ENCODE measurements around the gene TSPAN1. TPM values are rescaled to one million over a fixed set of nuclear protein-coding genes. Genes with fewer than 3 reads are reported as not detected.

Gene TSPAN1
- polyA plus RNA-seq (ENCODE audit: insufficient read length) = 0.54 TPM

- DNase-seq (ENCODE audit: low read depth) = no peak
Observed at GRCh38 chr1:46174448-46175231, at the start of gene TSPAN1. TSPAN1 (plus strand) TSS chr1:46175087; CDS start chr1:46181108, 6,021 bp downstream.

- DNase-seq (ENCODE audit: low read depth) = no peak
Observed at GRCh38 chr1:46128344-46128743, 46.5 kb upstream of the TSPAN1 start.

- DNase-seq (ENCODE audit: low read depth) = no peak
Observed at GRCh38 chr1:46130121-46130520, 44.8 kb upstream of the TSPAN1 start.

- no peak for DNase-seq (ENCODE audit: low read depth)
Observed at GRCh38 chr1:46130606-46131005, 44.3 kb upstream of the TSPAN1 start.

GRCh38 chr1:46131093-46131492, 43.8 kb upstream of the TSPAN1 start:
- DNase-seq (ENCODE audit: low read depth) = no peak

GRCh38 chr1:46131712-46132528, 43.0 kb upstream of the TSPAN1 start:
- no peak for DNase-seq (ENCODE audit: low read depth)

- DNase-seq (ENCODE audit: low read depth) = peak; percentile 94
Observed at GRCh38 chr1:46132529-46133180, 42.2 kb upstream of the TSPAN1 start, which contains the start of gene PIK3R3. PIK3R3 (minus strand) TSS chr1:46132629; CDS start chr1:46131952, 677 bp downstream.

GRCh38 chr1:46133181-46133658, 41.7 kb upstream of the TSPAN1 start:
- no peak for DNase-seq (ENCODE audit: low read depth)

- DNase-seq (ENCODE audit: low read depth) = no peak
Observed at GRCh38 chr1:46133781-46134350, 41.0 kb upstream of the TSPAN1 start.

GRCh38 chr1:46134660-46135331, 40.1 kb upstream of the TSPAN1 start:
- DNase-seq (ENCODE audit: low read depth) = no peak

GRCh38 chr1:46136711-46137110, 38.2 kb upstream of the TSPAN1 start:
- no peak for DNase-seq (ENCODE audit: low read depth)

GRCh38 chr1:46137916-46138315, 37.0 kb upstream of the TSPAN1 start:
- no peak for DNase-seq (ENCODE audit: low read depth)

- no peak for DNase-seq (ENCODE audit: low read depth)
Observed at GRCh38 chr1:46148318-46148717, 26.6 kb upstream of the TSPAN1 start.

GRCh38 chr1:46150085-46150484, 24.8 kb upstream of the TSPAN1 start:
- DNase-seq (ENCODE audit: low read depth) = no peak

GRCh38 chr1:46152016-46152415, 22.9 kb upstream of the TSPAN1 start:
- DNase-seq (ENCODE audit: low read depth) = no peak

- no peak for DNase-seq (ENCODE audit: low read depth)
Observed at GRCh38 chr1:46153228-46153627, 21.7 kb upstream of the TSPAN1 start.

- DNase-seq (ENCODE audit: low read depth) = no peak
Observed at GRCh38 chr1:46153732-46154131, 21.2 kb upstream of the TSPAN1 start.

GRCh38 chr1:46157916-46158311, 17.0 kb upstream of the TSPAN1 start:
- DNase-seq (ENCODE audit: low read depth) = no peak

GRCh38 chr1:46158312-46159281, 16.3 kb upstream of the TSPAN1 start:
- DNase-seq (ENCODE audit: low read depth) = no peak

GRCh38 chr1:46159516-46159915, 15.4 kb upstream of the TSPAN1 start:
- DNase-seq (ENCODE audit: low read depth) = no peak

Data from forelimb muscle (tissue), 1 donor.